Lower leg skin (tissue), 3 donors: ENCODE data around the gene ZNF839.

Experiments used
- CTCF ChIP-seq, 3 donors: fragments of 450-650 bp; IDR thresholded peaks; one replicate each; pipeline ENCODE4 v1.5.1; 2016; ENCODE audit warnings: antibody characterized with exemption in 3 of 3, mild to moderate bottlenecking in 3 of 3, moderate library complexity in 2 of 3
- POLR2A ChIP-seq, 2 donors: fragments of 450-650 bp; IDR thresholded peaks; one replicate each; pipeline ENCODE4 v1.6.1; 2016 to 2017; ENCODE audit warnings: antibody characterized with exemption in 2 of 2, mild to moderate bottlenecking in 1 of 2, moderate library complexity in 1 of 2

GRCh38 chr14:102278631-102278935, 41.0 kb upstream of the ZNF839 start:
- no peak for TF ChIP-seq CTCF (IDR thresholded peaks at IDR 0.05)
- TF ChIP-seq POLR2A (IDR thresholded peaks at IDR 0.05): no peak
